SK-N-MC (cell line): Measurements from ENCODE around the gene DDX39B.

Experiments
- EZH2 ChIP-seq: fragments of 200-600 bp; sonication (generic); IDR thresholded peaks from one replicate; pipeline ENCODE4 v1.6.1; 2017; ENCODE audit warnings: antibody characterized with exemption
- FOXP2 ChIP-seq: optimal IDR thresholded peaks from 2 replicates; pipeline ENCODE3; 2011; ENCODE audit warnings: mild to moderate bottlenecking, moderate library complexity; ENCODE audit not compliant: insufficient read depth; ENCODE audit errors: extremely low read length, control extremely low read depth
- POLR2AphosphoS5 ChIP-seq: IDR thresholded peaks from 2 replicates; pipeline ENCODE4 v1.6.1; 2012; ENCODE audit warnings: mild to moderate bottlenecking, low read depth, low read length, borderline replicate concordance

- no peak for TF ChIP-seq EZH2
- no peak for TF ChIP-seq POLR2AphosphoS5
- TF ChIP-seq FOXP2 = no peak
Observed at GRCh38 chr6:31569861-31570536, 28.2 kb upstream of the DDX39B start.
